NCI-H1048 (cell line): ENCODE data around the gene CDCA5.

Experiments
- DNase-seq: peaks from one replicate; lab custom pipeline; 2025; lab: John Stamatoyannopoulos, UW

Gene CDCA5

DNA sequence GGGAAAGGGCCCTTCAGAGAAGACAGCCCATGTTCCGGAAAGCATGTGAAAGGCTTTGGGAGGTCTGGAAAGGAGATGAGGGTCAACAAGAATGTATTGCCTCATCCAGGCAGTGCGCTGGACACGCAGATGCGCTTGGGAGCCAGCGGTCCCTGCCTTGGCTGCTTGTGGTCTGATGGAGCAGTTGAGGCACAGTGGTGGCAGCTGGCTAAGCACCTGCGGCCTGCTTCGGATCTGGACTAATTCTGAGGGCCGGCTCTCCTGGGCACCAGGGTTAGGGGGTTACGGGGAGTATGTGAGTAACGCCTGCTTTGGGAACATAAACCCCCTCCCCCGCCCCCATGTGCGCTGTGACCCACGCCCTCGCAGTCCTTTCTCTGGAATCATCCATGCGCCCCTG is 23.2 kb upstream of the CDCA5 start:
- no peak for DNase-seq

DNA sequence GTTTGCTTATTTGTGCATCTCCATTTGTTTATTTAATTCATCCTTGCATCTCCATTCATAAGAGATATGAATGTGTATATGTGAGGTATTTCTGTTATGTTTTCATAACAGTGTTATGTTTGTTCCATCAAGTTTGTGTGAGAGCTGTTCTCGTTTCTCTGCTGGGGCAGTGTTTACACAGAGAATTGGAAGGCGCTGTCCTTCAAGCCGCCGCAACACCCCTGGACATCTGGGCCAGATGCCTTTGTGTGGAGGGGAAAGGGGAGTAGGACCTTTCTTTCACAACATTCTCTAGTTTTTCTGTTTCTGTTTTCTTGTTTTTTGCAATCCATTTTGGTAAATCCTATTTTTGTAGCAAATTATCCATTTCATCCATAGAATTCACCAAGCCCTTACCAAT is 20.8 kb upstream of the CDCA5 start:
- DNase-seq, result no peak

DNA sequence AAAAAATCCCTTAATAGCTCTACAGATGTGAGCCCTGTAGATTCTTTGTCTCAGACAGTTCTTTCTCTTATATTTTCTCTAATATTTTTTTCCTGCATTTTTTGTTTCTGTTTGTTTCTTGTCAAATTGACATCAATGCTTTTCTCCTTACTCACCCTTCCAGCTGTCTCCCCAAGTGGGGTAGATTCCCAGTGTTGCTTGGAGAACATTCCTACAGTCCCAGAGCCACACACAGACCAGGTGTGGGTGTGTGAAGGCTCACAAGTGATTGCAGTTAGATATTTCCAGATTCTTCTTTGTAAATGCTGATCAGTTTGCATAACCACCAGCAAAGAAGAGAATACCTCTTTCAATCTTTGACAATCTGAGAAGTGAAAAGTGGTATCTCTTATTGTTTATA is 19.6 kb upstream of the CDCA5 start:
- DNase-seq, result no peak

DNA sequence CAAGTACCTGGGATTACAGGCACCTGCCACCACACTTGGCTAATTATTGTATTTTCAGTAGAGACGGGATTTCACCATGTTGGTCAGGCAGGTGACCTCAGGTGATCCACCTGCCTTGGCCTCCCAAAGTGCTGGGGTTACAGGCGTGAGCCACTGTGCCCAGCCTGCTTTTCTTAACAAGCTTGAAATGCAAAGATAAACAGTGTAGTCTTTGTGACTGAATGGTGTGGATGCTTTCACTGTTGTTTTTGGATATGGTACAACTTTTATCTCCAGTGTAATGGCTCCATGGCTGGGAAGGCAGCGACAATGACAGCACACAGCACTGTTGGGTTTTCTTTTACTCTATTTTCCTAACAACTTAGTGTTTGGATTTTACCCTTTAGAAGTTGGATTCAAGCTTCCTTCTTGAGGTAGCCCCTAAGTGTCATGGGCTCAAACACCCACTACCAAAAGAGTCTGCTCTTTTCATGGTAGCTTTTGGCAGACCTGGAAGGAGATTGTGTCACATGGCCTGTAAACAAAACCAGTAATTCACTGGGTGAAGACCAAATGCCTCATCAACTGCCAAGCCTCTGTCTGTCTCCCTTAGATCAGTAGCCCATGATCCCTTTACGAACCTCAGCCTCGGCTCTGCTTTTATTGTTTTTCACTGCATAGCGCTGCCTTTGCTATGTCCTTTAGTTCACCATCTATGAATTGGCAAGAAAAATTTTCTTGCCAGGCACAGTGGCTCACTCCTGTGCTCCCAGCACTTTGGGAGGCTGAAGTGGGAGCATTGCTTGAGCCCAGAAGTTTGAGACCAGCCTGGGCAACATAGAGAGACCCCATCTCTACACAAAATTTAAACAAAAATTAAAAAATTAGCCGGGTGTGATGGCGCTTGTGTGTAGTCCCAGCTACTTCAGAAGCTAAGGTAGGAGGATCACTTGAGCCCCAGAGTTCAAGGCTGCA is 18.6 kb upstream of the CDCA5 start:
- no peak for DNase-seq

DNA sequence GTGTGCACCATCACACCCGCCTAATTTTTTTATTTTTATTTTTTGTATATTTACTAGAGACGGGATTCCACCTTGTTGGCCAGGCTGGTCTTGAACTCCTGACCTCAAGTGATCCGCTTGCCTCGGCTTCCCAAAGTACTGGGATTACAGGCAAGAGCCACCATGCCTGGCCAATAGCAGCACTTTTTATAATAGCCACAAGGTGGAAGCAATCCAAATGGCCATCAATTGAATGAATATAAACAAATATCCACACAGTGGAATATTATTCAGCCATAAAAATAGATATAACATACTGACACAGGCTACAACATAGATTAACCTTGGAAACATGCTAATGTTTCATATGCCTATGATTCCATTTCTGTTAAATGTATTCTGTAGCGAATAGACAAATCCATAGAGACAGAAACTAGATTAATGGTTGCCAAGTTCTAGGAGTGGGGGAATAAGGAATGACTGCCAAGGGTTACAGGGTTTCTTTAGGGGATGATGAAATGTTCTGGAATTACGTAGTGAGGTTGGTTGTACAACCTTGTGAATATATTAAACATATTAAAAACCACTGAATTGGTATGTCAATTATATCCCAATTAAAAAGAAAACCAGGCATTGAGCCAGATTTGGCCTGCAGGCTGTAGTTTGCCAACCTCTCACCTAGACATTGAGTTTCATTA is 17.0 kb upstream of the CDCA5 start:
- DNase-seq, result no peak

DNA sequence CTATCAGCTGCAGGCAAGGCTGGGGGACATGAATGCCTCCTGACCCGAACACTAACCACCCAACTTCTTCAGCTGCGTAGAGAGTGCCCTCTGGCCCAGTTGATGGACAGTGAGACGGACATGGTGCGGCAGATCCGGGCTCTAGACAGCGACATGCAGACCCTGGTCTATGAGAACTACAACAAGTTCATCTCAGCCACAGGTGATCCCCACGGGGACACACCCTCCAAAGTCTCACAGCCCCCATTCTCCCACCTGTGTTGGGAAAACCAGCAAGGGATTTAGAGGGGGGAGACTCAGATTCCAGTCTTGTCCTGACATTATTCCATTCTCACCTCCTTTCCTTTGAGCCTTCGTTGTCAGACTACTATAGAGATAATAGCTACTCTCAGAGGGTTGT is 13.1 kb upstream of the CDCA5 start:
- DNase-seq, result no peak

DNA sequence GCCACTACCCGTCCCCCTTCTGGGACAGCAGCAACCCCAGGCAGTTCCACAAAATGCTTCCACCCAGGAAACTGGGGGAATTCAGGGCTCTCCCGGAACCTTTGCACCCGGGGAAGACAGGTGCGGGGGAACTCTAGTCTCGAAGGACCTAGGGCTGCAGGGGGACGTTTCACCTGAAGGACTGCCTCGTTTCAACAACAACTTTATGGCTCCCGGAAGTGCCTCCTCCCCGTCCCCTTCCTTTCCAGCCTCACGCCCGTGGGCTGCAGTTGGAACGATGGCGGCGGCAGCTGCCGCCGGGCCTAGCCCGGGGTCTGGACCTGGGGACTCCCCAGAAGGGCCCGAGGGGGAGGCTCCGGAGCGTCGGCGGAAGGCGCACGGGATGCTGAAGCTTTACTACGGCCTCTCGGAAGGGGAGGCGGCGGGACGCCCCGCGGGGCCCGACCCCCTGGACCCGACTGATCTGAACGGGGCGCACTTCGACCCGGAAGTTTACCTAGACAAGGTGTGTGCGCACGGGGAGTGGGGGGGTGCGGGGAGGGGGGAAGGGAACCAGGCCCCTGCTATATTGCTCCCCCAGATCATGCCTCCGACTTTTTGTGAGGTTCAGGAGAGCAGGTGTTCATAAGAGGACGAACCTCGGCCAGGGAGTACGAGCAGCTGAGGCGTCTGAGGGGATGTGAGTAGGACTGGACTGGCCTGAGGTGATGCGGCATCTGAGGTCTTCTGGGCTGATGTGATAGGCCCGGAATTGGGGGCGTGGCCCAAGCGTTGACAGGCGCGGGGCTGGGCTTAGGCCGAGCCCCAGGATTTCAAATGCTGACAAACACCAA is 12.3 kb upstream of the CDCA5 start, which contains the start of gene VPS51:
TSS of gene VPS51 (plus strand) at position 241 of the 833 bp plus-strand sequence. CDS start at position 278, 37 bp downstream.
- DNase-seq, result peak; percentile 68

DNA sequence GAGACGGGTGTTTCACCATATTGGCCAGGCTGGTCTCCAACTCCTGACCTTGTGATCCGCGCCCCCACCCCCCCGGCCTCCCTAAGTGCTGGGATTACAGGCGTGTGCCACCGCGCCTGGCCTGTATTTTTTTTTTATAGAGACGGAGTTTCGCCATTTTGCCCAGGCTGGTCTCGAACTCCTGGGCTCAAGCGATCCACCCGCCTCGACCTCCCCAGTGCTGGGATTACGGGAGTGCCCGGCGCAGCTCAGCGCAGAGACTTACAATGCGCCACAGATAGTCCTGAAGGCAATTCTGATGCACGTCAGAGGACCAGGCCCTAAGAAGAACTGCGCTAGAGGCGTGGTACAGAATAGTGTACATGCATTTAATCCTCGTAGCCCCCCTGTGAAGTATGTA is 11.6 kb upstream of the CDCA5 start:
- no peak for DNase-seq

DNA sequence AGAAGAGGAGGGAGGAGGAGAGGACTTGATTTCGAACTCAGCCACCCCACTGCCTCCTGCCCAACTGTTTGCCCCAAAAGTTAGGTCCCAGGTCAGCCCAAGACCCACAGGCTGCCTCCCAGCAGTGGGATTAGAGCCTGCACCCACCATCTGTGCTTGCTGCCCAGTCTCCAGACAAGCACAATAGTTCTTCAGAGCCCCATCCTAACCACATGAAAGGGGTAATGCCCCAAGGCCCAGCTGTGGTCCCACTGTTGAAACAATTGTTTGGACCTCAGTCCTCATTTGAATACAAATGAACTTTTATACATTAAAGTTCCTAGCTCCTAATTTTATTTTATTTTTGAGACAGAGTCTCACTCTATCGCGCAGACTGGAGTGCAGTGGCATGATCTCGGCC is 6.8 kb upstream of the CDCA5 start:
- DNase-seq, result no peak

DNA sequence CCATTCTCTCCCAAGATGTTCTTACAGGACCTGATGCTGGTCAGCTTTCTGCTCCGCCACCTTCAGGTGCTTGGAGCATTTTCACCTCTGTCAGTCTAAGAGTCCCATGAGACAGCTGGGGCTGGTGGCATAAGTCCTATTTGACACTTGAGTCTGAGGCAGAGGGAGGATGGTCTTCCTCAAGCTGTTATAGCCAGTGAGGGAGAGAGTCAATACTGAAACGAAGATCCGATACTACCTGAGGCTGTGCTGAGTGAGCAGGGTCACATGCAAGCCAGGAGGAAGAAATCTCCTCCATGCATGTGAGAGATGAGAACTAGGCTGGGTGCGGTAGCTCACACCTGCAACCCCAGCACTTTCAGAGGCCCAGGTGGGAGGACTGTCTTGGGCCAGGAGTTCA is 5.8 kb upstream of the CDCA5 start:
- no peak for DNase-seq

DNA sequence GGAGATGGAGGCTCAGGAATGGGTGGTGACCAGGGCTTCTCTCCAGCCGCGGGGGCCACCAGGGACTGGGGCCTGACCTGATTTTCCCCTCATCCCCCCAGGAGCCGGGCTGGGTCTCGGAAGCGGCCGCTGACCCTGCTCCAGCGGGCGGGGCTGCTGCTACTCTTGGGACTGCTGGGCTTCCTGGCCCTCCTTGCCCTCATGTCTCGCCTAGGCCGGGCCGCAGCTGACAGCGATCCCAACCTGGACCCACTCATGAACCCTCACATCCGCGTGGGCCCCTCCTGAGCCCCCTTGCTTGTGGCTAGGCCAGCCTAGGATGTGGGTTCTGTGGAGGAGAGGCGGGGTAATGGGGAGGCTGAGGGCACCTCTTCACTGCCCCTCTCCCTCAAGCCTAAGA is 4.0 kb upstream of the CDCA5 start:
- DNase-seq, result no peak

DNA sequence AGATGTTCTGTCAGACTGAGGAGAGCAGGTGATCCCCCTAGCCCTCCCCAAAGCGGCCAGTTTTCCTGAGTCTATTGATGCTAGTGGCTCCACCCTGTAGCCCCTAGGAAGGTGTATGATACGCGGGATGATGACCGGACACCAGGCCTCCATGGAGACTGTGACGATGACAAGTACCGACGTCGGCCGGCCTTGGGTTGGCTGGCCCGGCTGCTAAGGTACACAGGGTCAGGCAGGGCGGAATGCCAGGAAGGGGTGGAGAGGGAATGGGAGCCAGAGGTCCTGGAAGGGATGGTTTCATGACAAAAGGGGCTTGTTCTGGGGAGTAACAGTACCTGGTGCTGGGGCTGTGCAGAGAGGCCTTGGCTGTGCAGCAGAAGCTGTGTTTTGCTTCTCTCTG is 3.4 kb upstream of the CDCA5 start:
- no peak for DNase-seq

DNA sequence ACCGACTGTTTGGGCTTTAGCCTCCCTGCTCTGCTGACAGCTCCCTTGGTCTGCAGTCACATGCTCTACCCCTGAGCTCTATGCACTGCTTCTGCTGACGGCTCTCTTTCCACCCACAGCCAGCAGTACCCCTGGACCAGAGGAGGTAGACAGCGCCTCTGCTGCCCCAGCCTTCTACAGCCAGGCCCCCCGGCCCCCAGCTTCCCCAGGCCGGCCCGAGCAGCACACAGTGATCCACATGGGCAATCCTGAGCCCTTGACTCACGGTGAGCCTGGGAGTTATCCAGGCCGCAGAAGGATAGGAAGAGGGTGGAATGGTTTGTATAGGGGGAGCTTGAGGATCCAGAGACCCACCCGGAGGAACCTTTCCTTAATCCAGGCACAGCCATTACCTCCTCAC is 3.0 kb upstream of the CDCA5 start:
- no peak for DNase-seq

DNA sequence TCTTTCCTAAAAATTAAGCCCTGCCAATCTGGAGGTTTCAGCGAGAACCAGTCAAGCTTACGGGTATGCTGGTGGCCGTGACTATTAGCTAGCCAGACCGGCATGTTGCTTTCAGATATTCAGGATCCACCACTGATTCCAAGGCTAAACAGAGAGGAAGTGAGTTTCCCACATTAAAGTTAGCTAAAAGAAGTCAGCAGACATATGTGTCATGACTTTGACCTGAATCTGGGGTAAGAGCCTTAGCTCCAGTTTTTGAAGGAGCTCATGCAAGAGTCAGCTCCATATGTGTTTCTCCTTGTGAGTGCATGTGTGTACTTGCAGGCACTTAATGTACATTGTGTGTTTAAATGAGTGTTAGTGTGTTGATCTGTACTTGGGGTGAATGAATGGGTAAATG is 1.6 kb upstream of the CDCA5 start:
- DNase-seq, result no peak

DNA sequence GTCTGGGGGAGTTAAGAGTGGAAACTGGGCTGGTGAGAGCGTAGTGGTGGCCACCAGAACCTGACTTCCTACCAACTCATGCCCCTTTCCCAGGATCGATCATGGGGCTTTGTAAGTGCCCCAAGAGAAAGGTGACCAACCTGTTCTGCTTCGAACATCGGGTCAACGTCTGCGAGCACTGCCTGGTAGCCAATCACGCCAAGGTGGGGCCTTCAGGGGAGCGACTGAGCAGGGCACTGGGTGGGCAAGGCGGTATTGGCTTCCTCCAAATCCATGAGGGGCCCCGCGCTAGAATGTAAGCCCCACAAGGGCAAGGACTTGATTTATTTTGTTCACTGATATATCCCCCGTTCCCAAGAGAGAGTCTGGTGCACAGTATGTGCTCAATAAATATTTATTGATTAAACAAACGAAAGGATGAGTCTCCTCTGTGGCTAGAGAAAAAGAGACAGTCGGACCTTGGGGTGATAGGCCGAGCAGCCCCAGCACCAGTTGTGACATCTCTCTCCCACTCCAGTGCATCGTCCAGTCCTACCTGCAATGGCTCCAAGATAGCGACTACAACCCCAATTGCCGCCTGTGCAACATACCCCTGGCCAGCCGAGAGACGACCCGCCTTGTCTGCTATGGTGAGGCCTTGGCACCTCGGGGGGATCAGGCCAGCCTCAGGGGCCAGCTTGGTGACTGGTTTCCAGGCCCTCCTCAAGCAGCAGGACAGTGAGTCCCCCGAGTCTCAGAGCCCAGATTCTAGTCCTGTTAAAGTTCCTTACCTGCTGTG is 947 bp upstream of the CDCA5 start:
- no peak for DNase-seq

DNA sequence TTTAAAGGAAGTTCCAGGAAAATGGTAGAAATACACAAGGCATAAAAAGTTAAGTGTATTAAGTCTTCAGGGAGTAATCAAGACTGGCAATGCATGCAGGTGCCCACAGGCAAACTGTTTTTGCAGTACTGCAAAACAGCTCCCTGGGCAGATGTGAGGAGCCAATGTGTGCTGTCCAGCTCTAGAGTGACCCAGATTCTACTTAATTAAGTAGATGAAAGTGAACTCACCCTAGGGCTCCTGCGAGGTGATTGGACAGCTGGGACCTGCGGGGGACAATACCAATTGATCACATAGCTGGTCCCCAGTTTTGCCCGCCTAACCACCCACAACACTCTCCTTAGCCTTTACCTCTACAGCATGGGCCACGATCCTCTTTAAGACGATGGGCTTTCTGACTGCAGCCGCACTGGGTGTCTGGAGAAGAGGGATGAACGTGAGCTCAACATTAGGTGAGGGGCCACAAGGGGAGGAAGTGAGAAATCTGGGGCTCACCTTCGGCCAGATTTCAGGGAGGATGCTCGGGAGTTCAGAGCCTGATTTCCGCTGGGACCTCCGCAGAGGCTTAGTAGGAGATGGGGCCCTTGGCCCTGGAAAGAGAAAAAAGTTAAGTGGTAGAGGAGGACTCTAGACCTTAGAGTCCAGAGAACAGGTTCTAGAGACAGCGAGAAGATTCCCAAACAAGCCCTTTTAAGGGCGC is 556 bp downstream of the CDCA5 start:
- DNase-seq, result no peak

DNA sequence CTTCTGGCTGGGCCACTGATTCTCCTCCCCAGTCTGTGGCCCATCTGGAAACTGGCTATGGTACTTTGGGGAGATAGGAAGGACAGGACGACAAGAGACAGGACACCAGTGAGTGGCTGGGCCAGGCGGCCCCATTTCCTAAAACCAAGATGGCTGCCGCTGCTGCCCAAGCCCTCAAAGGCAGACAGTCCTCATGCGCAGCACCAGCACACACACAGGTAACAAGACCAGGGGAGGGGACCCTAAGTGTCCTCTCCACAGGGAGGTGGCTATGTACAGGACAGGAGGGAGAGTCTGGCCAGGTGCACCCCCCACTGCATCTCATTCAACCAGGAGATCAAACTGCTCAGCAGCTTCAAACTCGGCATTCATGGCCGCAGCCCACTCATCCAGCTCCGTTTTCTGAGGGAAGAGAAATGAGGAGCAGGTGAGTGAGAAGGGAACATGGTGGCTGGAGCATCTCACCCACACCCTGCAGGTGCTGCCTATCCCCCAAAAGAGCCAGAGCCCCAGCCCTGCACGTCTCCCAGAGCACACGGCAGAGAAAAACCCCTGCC is 5.0 kb downstream of the CDCA5 start:
- no peak for DNase-seq

DNA sequence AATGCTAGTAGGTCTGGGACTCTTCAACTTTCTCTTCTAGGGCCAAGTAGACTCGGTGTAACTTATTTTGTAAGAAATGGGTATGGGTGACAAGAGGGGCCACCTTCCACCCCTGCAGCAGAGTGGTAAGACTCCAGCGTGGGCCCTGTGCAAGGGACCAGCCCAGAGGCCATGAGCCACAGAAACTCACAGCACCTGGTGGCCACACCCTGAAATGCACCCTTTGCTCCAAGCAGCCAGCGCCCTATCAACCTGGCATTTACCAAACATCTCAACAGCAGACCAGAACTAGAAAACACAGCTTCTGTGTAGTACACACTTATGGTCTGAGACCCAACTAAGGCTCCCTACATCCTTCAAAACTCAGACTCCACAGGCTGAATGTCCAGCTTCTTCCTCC is 5.7 kb downstream of the CDCA5 start:
- peak; percentile 25 for DNase-seq

DNA sequence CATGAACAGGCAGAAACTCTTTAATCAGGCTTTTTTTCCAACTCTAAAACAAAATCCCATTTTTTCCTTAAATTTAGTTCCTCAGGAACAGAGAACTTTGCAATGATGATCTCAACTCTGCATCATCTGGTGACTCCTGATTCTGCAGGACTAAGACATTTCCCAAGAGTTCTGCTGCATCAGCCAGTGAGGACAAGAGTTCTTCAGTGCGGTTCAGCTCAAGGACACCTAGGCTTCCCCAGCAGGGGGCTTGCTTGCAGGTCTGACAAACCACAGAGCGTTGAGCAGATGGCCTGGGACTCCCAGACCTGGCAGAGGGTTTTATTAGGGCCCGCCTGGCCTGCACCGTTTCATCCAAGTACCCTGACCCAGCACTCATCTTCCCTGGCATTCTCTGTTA is 6.4 kb downstream of the CDCA5 start:
- DNase-seq, result no peak

DNA sequence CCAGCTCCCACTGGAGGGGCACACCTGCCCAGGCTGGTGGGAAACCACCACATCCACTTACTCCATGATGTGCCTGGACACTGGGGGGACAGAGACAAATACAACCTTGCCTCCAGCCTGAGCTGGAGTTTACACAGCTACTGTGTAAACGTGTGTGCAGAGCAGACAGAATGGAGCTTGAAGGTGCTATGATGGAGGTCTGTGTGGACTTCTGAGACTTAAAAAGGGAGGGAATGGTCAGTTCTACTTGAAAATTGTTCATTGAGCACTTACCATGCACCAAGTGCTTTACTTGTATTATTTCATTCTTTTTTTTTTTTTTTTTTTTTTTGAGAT is 11.2 kb downstream of the CDCA5 start:
- DNase-seq, result no peak
